Calu3 (cell line): Measurements from ENCODE around the gene TP53BP2. TPM values are rescaled to one million over a fixed set of nuclear protein-coding genes. Genes with fewer than 3 reads are reported as not detected.
A peak's percentile ranks its signal among the peaks of the same experiment; 100 is the strongest.

ENCODE experiments used
- BruUV-seq: library from RNA; stranded (reverse); fragments of 400-500 nt; replicated peaks from 2 replicates; lab custom pipeline; 2021; lab: Mats Ljungman, UMichigan
- CTCF ChIA-PET: fragments of 300-600 bp; sonication (Branson Sonifier 250); formaldehyde crosslinking; loops from one replicate; lab custom pipeline; 2022; ENCODE audit warnings: antibody characterized with exemption; lab: Charles Lee
- DNase-seq: peaks from one replicate; pipeline ENCODE4 v3.0.0; 2022
- H3K27ac Mint-ChIP-seq: one replicate; pipeline ENCODE4 v1.8.0; 2022; ENCODE audit warnings: mixed read lengths; ENCODE audit not compliant: unreplicated experiment
- H3K27me3 Mint-ChIP-seq: one replicate; pipeline ENCODE4 v1.8.0; 2022; ENCODE audit warnings: mixed read lengths; ENCODE audit not compliant: unreplicated experiment
- H3K36me3 Mint-ChIP-seq: one replicate; pipeline ENCODE4 v1.8.0; 2022; ENCODE audit warnings: mild to moderate bottlenecking, moderate library complexity, mixed read lengths; ENCODE audit not compliant: insufficient read depth, unreplicated experiment
- H3K4me1 Mint-ChIP-seq: one replicate; pipeline ENCODE4 v1.8.0; 2022; ENCODE audit warnings: mild to moderate bottlenecking, low read depth, mixed read lengths; ENCODE audit not compliant: unreplicated experiment
- H3K4me3 Mint-ChIP-seq: one replicate; pipeline ENCODE4 v1.8.0; 2022; ENCODE audit warnings: mild to moderate bottlenecking, low read depth, moderate library complexity, mixed read lengths; ENCODE audit not compliant: unreplicated experiment
- H3K9me3 Mint-ChIP-seq: one replicate; pipeline ENCODE4 v1.8.0; 2022; ENCODE audit warnings: low read depth, mixed read lengths; ENCODE audit not compliant: unreplicated experiment
- CTCF ChIP-seq: fragments of 200-600 bp; IDR thresholded peaks from one replicate; pipeline ENCODE4 v1.8.0; 2022; ENCODE audit warnings: antibody characterized with exemption; ENCODE audit not compliant: unreplicated experiment
- intact Hi-C: fragments of 100-400 bp; cut with micrococcal nuclease; formaldehyde crosslinking; loops from one replicate; pipeline ENCODE4 v1.10.0; 2022; ENCODE audit not compliant: unreplicated experiment
- total RNA-seq: library from RNA; stranded (reverse); gene quantifications from 2 replicates; pipeline ENCODE4 v1.2.3, GENCODE V29; 2022

Gene TP53BP2
- total RNA-seq, 1 experiment from 2014 or later, result 66.4 TPM

- no TSS peak for BruUV-seq
- peak; percentile 43 for DNase-seq
- intact Hi-C loops, result no loop called here
Measured at GRCh38 chr1:223836586-223836985, 9.2 kb downstream of the TP53BP2 start.

GRCh38 chr1:223835754-223836153 is 10.0 kb downstream of the TP53BP2 start:
- Mint-ChIP-seq H3K4me3 (no peak overlapping the region), H3K36me3 (no peaks in the 10 kb centered on the region), H3K27me3 (no peaks in the 10 kb centered on the region), H3K9me3 (no peaks in the 10 kb centered on the region), H3K4me1 (no peaks in the 10 kb centered on the region), H3K27ac (no peak overlapping the region)
- CTCF ChIA-PET, result interaction anchor here (0.6 kb wide), 1 partner anchor 633 kb away, joined by 5 read pairs; no protein-coding TSS in a partner anchor
- no peak for TF ChIP-seq CTCF
- no peak for DNase-seq
- no TSS peak for BruUV-seq
- intact Hi-C loops, result no loop called here

More at GRCh38 chr1:223836586-223836985, 9.2 kb downstream of the TP53BP2 start:
- Mint-ChIP-seq H3K27ac (no peak overlapping the region), H3K36me3 (no peaks in the 10 kb centered on the region), H3K27me3 (no peaks in the 10 kb centered on the region), H3K4me3 (no peak overlapping the region), H3K4me1 (no peaks in the 10 kb centered on the region), H3K9me3 (no peaks in the 10 kb centered on the region)
- no peak for TF ChIP-seq CTCF
- CTCF ChIA-PET, result interaction anchor here (0.6 to 1.5 kb wide), 5 partner anchors 10 to 695 kb away, joined by 4 to 5 read pairs (median 4); no protein-coding TSS in a partner anchor

- no TSS peak for BruUV-seq
- intact Hi-C loops, result no loop called here
- H3K27me3 Mint-ChIP-seq, result no peaks in the 10 kb centered on the region
- CTCF ChIA-PET, result no interaction called here
- no peak for DNase-seq
- H3K36me3 Mint-ChIP-seq, result no peaks in the 10 kb centered on the region
- peaks cover 4% of the 10 kb centered on the region for H3K4me1 Mint-ChIP-seq
- no peaks in the 10 kb centered on the region for H3K9me3 Mint-ChIP-seq
- H3K27ac Mint-ChIP-seq, result no peak overlapping the region
- no peak overlapping the region for H3K4me3 Mint-ChIP-seq
- no peak for TF ChIP-seq CTCF
Measured at GRCh38 chr1:223834660-223835263, 11.0 kb downstream of the TP53BP2 start.

GRCh38 chr1:223833948-223834347 is 11.8 kb downstream of the TP53BP2 start:
- Mint-ChIP-seq H3K4me3 (no peak overlapping the region), H3K4me1 (peaks cover 8% of the 10 kb centered on the region), H3K27me3 (no peaks in the 10 kb centered on the region), H3K9me3 (no peaks in the 10 kb centered on the region), H3K27ac (no peak overlapping the region), H3K36me3 (no peaks in the 10 kb centered on the region)
- no peak for DNase-seq
- BruUV-seq, result no TSS peak
- TF ChIP-seq CTCF, result no peak
- CTCF ChIA-PET, result interaction anchor here (0.6 kb wide), 1 partner anchor 19 kb away, joined by 3 read pairs; no protein-coding TSS in a partner anchor
- intact Hi-C loops, result no loop called here
